Body of pancreas (tissue), 4 donors: ENCODE measurements around the gene DNAJC3. TPM values are rescaled to one million over a fixed set of nuclear protein-coding genes. Genes with fewer than 3 reads are reported as not detected.
A peak's percentile ranks its signal among the peaks of the same experiment; 100 is the strongest.
"Not testable (repeated sequence)": the region's sequence is repeated elsewhere in the genome, so short reads cannot be mapped to it uniquely, and the experiment has no call there.

ENCODE experiments used
- ATAC-seq: fragments of 150-250 bp; one replicate; pipeline ENCODE4 v1.9.1; 2016
- DNase-seq, 4 donors: peaks; one replicate each; pipeline ENCODE4 v3.0.0-alpha.2; 2019
- H3K27ac ChIP-seq, 4 donors: fragments of 200-600 bp; sonication (generic); 1 replicate in 3 of 4; 2 replicates in 1 of 4; pipeline versions ENCODE4 v1.5.1 to v1.6.1; 2016 to 2019; ENCODE audit warnings: mild to moderate bottlenecking in 1 of 4, mixed read lengths in 1 of 4, moderate library complexity in 1 of 4
- H3K27me3 ChIP-seq, 2 donors: fragments of 200-600 bp; sonication (generic); one replicate each; pipeline ENCODE4 v1.6.0; 2016; ENCODE audit warnings: mild to moderate bottlenecking in 1 of 2
- H3K36me3 ChIP-seq, 2 donors: fragments of 200-600 bp; sonication (generic); replicated peaks in 1 of 2; 2 replicates each; pipeline ENCODE4 v1.5.1; 2016; ENCODE audit warnings: low read depth in 2 of 2; ENCODE audit not compliant: insufficient read depth in 1 of 2
- H3K4me1 ChIP-seq: fragments of 200-600 bp; sonication (generic); one replicate; pipeline ENCODE4 v1.6.0; 2016
- H3K4me3 ChIP-seq, 2 donors: fragments of 200-600 bp; sonication (generic); 1 replicate in 1 of 2; 2 replicates in 1 of 2; pipeline ENCODE4 v1.5.1; 2016 to 2019
- H3K9me3 ChIP-seq, 3 donors: fragments of 200-600 bp; sonication (generic); 1 replicate in 2 of 3; 2 replicates in 1 of 3; pipeline ENCODE4 v1.5.1; 2016
- CTCF ChIP-seq, 7 experiments: fragments of 450-650 bp in 4 of 7; fragments of 200-600 bp in 3 of 7; sonication (generic) in 3 of 7; IDR thresholded peaks; one replicate each; pipeline ENCODE4 v1.5.1; 2016 to 2019; ENCODE audit warnings: antibody characterized with exemption in 7 of 7
- POLR2A ChIP-seq, 3 donors: fragments of 450-650 bp; IDR thresholded peaks; one replicate each; pipeline ENCODE4 v1.6.1; 2016; ENCODE audit warnings: antibody characterized with exemption in 3 of 3, mild to moderate bottlenecking in 2 of 3
- WGBS, 2 donors: methylation state at CpG; one replicate each; pipeline ENCODE4 v1.1.5; 2017; 5-methylcytosine and 5-hydroxymethylcytosine counted together
- intact Hi-C: fragments of 100-400 bp; cut with DNase I; formaldehyde crosslinking; loops from one replicate; pipeline ENCODE4 v1.15.1; 2023
- total RNA-seq, 2 donors: library from RNA; depleted of rRNA; stranded (reverse); fragments of >200 nt; gene quantifications; one replicate each; pipeline ENCODE4 v1.1.0, GENCODE V29; 2016

Gene DNAJC3
- total RNA-seq, 2 donors from 2014 or later: 40.2 to 52.1 TPM

- DNase-seq (no peak), ATAC-seq (no peak)
- Histone ChIP-seq H3K4me3 (no peak overlapping the region), H3K27ac (no peak overlapping the region), H3K9me3 (no peaks in the 10 kb centered on the region), H3K36me3 (no peaks in the 10 kb centered on the region), H3K27me3 (no peaks in the 10 kb centered on the region), H3K4me1 (peaks cover 44% of the 10 kb centered on the region)
- 70 to 86% methylated on average over 4 of the region's 4 CpGs for WGBS, 2 donors
- no peak for TF ChIP-seq POLR2A (IDR thresholded peaks at IDR 0.05)
- intact Hi-C loops: no loop called here
Observed at GRCh38 chr13:95749545-95749944, 72.6 kb downstream of the DNAJC3 start.

GRCh38 chr13:95752677-95753076 lies 75.7 kb downstream of the DNAJC3 start:
- DNase-seq: no peak
- no peaks in the 10 kb centered on the region for H3K9me3 ChIP-seq
- no peak overlapping the region for H3K4me3 ChIP-seq
- WGBS, 2 donors: 58 to 69% methylated on average over 2 of the region's 2 CpGs
- TF ChIP-seq POLR2A (IDR thresholded peaks at IDR 0.05): no peak
- no peak for TF ChIP-seq CTCF (IDR thresholded peaks at IDR 0.05)
- no peaks in the 10 kb centered on the region for H3K36me3 ChIP-seq
- H3K27ac ChIP-seq: no peak overlapping the region
- intact Hi-C loops: no loop called here
- no peak for ATAC-seq
- no peaks in the 10 kb centered on the region for H3K27me3 ChIP-seq
- H3K4me1 ChIP-seq: peaks cover 18% of the 10 kb centered on the region

GRCh38 chr13:95754069-95754468 lies 77.1 kb downstream of the DNAJC3 start:
- Histone ChIP-seq H3K9me3 (no peaks in the 10 kb centered on the region), H3K27ac (no peak overlapping the region), H3K4me1 (peaks cover 15% of the 10 kb centered on the region), H3K36me3 (no peaks in the 10 kb centered on the region), H3K4me3 (no peak overlapping the region), H3K27me3 (no peaks in the 10 kb centered on the region)
- DNase-seq (peak in 1 of 4 donors; percentile 20), ATAC-seq (no peak)
- intact Hi-C loops: no loop called here
- TF ChIP-seq POLR2A (IDR thresholded peaks at IDR 0.05) (no peak), CTCF (IDR thresholded peaks at IDR 0.05) (no peak)
- 46 to 62% methylated on average over 4 of the region's 4 CpGs for WGBS, 2 donors

GRCh38 chr13:95756072-95756471 lies 79.1 kb downstream of the DNAJC3 start:
- H3K36me3 ChIP-seq: no peaks in the 10 kb centered on the region
- ATAC-seq (no peak), DNase-seq (no peak)
- H3K4me3 ChIP-seq: no peak overlapping the region
- H3K27ac ChIP-seq: no peak overlapping the region
- intact Hi-C loops: no loop called here
- no peaks in the 10 kb centered on the region for H3K9me3 ChIP-seq
- WGBS, 2 donors: 72 to 81% methylated on average over 5 of the region's 5 CpGs
- H3K27me3 ChIP-seq: no peaks in the 10 kb centered on the region
- peaks cover 5% of the 10 kb centered on the region for H3K4me1 ChIP-seq
- TF ChIP-seq POLR2A (IDR thresholded peaks at IDR 0.05): no peak
- TF ChIP-seq CTCF (IDR thresholded peaks at IDR 0.05): no peak

- intact Hi-C loops, H3K4me1 ChIP-seq, H3K27ac ChIP-seq, H3K27me3 ChIP-seq, ATAC-seq, DNase-seq, H3K9me3 ChIP-seq, H3K4me3 ChIP-seq: not testable (repeated sequence)
- peaks cover 0 to 12% of the 10 kb centered on the region in 2 donors for H3K36me3 ChIP-seq
- 80 to 90% methylated on average over 3 of the region's 3 CpGs for WGBS, 2 donors
Observed at GRCh38 chr13:95762626-95763025, 85.7 kb downstream of the DNAJC3 start.

GRCh38 chr13:95763601-95764000 lies 86.7 kb downstream of the DNAJC3 start:
- Histone ChIP-seq H3K36me3 (peaks cover 0 to 13% of the 10 kb centered on the region in 2 donors), H3K27me3 (no peaks in the 10 kb centered on the region), H3K9me3 (no peaks in the 10 kb centered on the region), H3K4me3 (no peak overlapping the region), H3K4me1 (no peaks in the 10 kb centered on the region), H3K27ac (no peak overlapping the region)
- intact Hi-C loops: no loop called here
- no peak for TF ChIP-seq CTCF (IDR thresholded peaks at IDR 0.05)
- TF ChIP-seq POLR2A (IDR thresholded peaks at IDR 0.05): no peak
- DNase-seq (no peak), ATAC-seq (no peak)
- 84 to 85% methylated on average over 4 of the region's 4 CpGs for WGBS, 2 donors
